Left lung (tissue), 10 donors: Measurements from ENCODE around the gene EMP3. TPM values are rescaled to one million over a fixed set of nuclear protein-coding genes. Genes with fewer than 3 reads are reported as not detected.

ENCODE experiments used
- ATAC-seq: fragments of 200-7000 bp; cut with Tn5 transposase; one replicate; pipeline ENCODE4 v1.9.1; 2020; ENCODE audit warnings: moderate library complexity
- DNase-seq, 4 donors: peaks; one replicate each; pipeline ENCODE4 v3.0.0-alpha.2; 2013 to 2020
- H3K27ac ChIP-seq, 2 donors: fragments of 200-600 bp; sonication (generic) in 1 of 2; one replicate each; pipeline versions ENCODE4 v1.5.0 to v1.8.0; 2020 to 2021
- H3K27me3 ChIP-seq, 2 donors: fragments of 200-600 bp; sonication (generic) in 1 of 2; one replicate each; pipeline versions ENCODE4 v1.5.0 to v1.8.0; 2020 to 2021
- H3K36me3 ChIP-seq, 2 donors: fragments of 200-600 bp; sonication (generic) in 1 of 2; one replicate each; pipeline versions ENCODE4 v1.5.0 to v1.8.0; 2020 to 2021
- H3K4me1 ChIP-seq, 2 donors: fragments of 200-600 bp; one replicate each; pipeline ENCODE4 v1.8.0; 2021
- H3K4me3 ChIP-seq, 2 donors: fragments of 200-600 bp; sonication (generic) in 1 of 2; one replicate each; pipeline versions ENCODE4 v1.5.0 to v1.8.0; 2020 to 2021; ENCODE audit warnings: mild to moderate bottlenecking in 1 of 2
- H3K9me3 ChIP-seq, 2 donors: fragments of 200-600 bp; sonication (generic) in 1 of 2; one replicate each; pipeline versions ENCODE4 v1.5.0 to v1.8.0; 2020 to 2021
- intact Hi-C, 2 donors: fragments of 100-400 bp; cut with DNase I; formaldehyde crosslinking; loops; one replicate each; pipeline versions ENCODE4 v1.11.2 to v1.14.2; 2022
- polyA plus RNA-seq, 6 donors: library from polyadenylated mRNA; unstranded; fragments of 120-200 nt; gene quantifications; one replicate each; pipeline ENCODE4 v1.2.1, GENCODE V29; 2013; ENCODE audit not compliant: insufficient read length in 6 of 6
- total RNA-seq, 2 donors: library from RNA; stranded (reverse); fragmentation: NEBNext Ultra II Directional; extraction: Animal tissue kit (Norgen Biotek cat#: 25700); gene quantifications; one replicate each; pipeline ENCODE4 v1.2.1, GENCODE V29; 2021
- TF ChIP-seq, protein P1 (sequence below), 2 donors: fragments of 200-600 bp; sonication (generic) in 1 of 2; IDR thresholded peaks; one replicate each; pipeline versions ENCODE4 v1.5.0 to v1.8.0; 2021; ENCODE audit warnings: antibody characterized with exemption in 2 of 2
- donor health status: DM: no; HTN: yes; CAD: no.
- donor health status: DM: no; HTN: no; CAD: no.

EMP3 gene
- total and polyA plus RNA-seq, 8 donors, result 102 to 320 (median 110) TPM

DNA sequence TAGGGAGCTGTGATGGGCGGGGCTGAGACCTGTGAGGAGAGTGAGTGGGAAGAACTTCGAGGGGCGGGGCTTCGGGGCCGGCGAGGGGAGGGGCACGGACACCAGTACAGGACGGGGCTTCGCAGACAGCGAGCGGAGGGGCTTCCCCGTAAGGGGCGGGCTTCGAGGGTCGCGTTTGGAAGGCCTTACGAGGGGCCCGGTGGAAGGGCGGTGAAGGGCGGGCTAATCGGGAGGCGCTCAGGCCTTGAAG is 4.1 kb upstream of the EMP3 start:
- Histone ChIP-seq H3K27ac (peak overlapping the region; percentile 99), H3K4me3 (peak overlapping the region; percentile 43 to 63), H3K9me3 (no peaks in the 10 kb centered on the region), H3K27me3 (no peaks in the 10 kb centered on the region), H3K36me3 (no peaks in the 10 kb centered on the region), H3K4me1 (peaks cover 15 to 59% of the 10 kb centered on the region in 2 donors)
- intact Hi-C loops, result no loop called here
- peak; percentile 86 to 100 (median 98) for DNase-seq
- ATAC-seq, result peak; percentile 86
- TF ChIP-seq, protein P1, sequence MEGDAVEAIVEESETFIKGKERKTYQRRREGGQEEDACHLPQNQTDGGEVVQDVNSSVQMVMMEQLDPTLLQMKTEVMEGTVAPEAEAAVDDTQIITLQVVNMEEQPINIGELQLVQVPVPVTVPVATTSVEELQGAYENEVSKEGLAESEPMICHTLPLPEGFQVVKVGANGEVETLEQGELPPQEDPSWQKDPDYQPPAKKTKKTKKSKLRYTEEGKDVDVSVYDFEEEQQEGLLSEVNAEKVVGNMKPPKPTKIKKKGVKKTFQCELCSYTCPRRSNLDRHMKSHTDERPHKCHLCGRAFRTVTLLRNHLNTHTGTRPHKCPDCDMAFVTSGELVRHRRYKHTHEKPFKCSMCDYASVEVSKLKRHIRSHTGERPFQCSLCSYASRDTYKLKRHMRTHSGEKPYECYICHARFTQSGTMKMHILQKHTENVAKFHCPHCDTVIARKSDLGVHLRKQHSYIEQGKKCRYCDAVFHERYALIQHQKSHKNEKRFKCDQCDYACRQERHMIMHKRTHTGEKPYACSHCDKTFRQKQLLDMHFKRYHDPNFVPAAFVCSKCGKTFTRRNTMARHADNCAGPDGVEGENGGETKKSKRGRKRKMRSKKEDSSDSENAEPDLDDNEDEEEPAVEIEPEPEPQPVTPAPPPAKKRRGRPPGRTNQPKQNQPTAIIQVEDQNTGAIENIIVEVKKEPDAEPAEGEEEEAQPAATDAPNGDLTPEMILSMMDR (IDR thresholded peaks at IDR 0.05), result no peak

DNA sequence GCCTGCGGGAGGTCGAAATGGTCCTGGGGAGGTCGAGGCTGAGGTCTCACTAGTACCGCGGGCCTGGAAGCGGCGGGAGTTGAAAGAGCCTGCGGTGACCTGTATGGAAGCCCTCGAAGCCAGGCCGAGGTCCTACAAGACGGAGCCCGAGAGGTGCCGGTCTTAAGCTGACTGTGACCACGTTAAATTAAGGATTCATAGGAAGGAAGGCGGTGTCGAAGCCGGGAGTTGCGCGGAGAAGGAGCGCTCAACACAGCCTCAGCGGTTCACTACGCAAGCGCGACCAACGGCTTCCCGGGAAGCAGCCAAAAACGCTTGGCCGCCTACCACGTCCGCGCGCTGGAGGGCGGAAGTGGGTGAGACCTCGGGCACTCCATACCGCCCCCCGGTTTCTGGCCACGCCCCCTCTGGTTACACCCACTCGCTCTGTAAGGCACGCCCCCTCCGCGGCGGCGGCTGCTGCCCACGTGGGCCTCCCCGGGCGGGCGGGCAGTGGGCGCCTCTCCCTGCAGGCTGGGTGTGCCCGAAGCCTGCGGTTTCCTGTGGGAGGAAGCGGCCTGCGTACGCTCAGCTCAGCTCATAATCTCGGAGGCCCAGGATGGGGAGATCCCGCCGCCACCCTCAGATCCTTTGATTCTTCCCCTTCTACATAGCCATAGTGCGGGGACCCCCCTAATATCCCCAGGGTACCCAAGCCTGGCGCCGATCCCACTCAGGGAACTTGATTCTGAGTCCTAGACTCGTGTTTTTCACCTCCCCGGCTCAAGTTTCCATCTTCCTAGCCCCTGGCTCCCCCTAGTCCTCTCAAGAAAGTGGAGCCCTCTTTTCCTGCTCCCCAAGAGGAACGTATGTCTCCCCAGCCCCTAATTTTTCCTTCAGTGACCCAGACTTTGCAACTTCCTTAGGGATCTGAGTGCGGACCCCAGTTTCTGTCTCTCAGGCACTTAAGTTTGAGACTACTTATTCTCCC is 3.4 kb upstream of the EMP3 start:
- Histone ChIP-seq H3K27me3 (no peaks in the 10 kb centered on the region), H3K9me3 (no peaks in the 10 kb centered on the region), H3K4me1 (peaks cover 18 to 65% of the 10 kb centered on the region in 2 donors), H3K36me3 (no peaks in the 10 kb centered on the region), H3K4me3 (peak overlapping the region; percentile 43 to 63), H3K27ac (peak overlapping the region; percentile 99)
- intact Hi-C loops, result no loop called here
- ATAC-seq (peak; percentile 87), DNase-seq (peak; percentile 99 to 100 (median 99))
- TF ChIP-seq, protein P1 (IDR thresholded peaks at IDR 0.05), result peak in 1 of 2 donors; percentile 23

DNA sequence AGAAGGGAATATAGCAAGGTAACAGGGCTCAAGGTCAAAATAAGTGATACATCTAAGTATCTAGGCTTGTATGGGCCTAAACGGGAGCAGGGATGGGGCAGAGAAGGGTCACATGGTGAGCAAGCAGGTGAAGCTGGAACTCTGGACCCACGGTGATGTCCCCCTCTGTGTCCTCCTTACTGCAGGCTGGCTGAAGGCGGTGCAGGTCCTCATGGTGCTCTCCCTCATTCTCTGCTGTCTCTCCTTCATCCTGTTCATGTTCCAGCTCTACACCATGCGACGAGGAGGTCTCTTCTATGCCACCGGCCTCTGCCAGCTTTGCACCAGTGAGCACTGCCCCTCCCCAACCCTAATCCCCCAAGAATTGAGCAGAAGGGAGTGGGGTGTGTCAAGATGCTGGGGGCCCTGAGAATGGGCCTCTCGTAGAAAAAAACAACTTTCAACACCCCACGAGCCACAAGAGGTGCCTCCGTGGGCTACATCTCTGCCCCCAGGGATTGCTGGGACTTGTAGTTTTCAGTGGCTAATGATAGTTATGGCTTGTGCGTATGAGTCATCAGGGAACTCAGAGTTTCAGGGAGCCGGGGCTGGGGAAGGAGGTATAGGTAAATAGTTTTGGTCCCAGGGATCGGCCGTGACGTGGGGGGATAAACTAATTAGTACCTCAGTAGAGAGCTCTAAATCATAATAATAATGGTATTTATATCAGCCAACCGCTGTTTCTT is 4.0 kb downstream of the EMP3 start:
- peak overlapping the region in 1 of 2 donors; percentile 68 for H3K4me3 ChIP-seq
- DNase-seq (peak in 1 of 4 donors; percentile 36), ATAC-seq (no peak)
- no peaks in the 10 kb centered on the region for H3K27me3 ChIP-seq
- H3K9me3 ChIP-seq, result no peaks in the 10 kb centered on the region
- peak overlapping the region in 1 of 2 donors; percentile 88 for H3K27ac ChIP-seq
- peaks cover 0 to 43% of the 10 kb centered on the region in 2 donors for H3K36me3 ChIP-seq
- TF ChIP-seq, protein P1 (IDR thresholded peaks at IDR 0.05), result no peak
- intact Hi-C loops, result no loop called here
- peaks cover 15 to 99% of the 10 kb centered on the region in 2 donors for H3K4me1 ChIP-seq

DNA sequence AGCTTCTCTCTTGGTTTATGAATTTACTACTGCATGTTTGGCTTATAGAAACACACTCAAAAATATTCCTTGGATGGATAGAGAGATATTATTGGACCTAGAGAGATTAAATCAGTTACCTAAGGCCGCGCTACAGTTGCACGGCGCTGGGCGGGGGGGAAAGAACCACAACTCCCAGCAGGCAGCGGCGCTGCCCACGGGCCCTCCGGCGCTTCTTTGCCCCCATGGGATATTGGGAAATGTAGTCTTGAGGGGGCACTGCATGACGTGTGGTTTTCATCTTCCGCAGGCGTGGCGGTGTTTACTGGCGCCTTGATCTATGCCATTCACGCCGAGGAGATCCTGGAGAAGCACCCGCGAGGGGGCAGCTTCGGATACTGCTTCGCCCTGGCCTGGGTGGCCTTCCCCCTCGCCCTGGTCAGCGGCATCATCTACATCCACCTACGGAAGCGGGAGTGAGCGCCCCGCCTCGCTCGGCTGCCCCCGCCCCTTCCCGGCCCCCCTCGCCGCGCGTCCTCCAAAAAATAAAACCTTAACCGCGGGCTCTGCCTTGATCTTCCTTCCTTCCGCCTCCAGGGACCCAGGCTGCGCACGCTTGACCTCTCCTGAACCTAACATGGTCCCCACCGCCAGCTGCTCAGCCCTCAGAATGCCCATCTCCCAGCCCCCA is 4.8 kb downstream of the EMP3 start:
- H3K4me1 ChIP-seq, result peaks cover 15 to 95% of the 10 kb centered on the region in 2 donors
- peaks cover 0 to 43% of the 10 kb centered on the region in 2 donors for H3K36me3 ChIP-seq
- intact Hi-C loops, result no loop called here
- H3K9me3 ChIP-seq, result no peaks in the 10 kb centered on the region
- H3K27me3 ChIP-seq, result no peaks in the 10 kb centered on the region
- TF ChIP-seq, protein P1 (IDR thresholded peaks at IDR 0.05), result no peak
- H3K4me3 ChIP-seq, result peak overlapping the region; percentile 42 to 68
- peak overlapping the region; percentile 84 to 88 for H3K27ac ChIP-seq
- ATAC-seq, result peak; percentile 56
- DNase-seq, result peak; percentile 39 to 90 (median 79)
